CD4-positive, alpha-beta memory T cell (primary cell): ENCODE measurements around the gene EPHA7. TPM values are rescaled to one million over a fixed set of nuclear protein-coding genes. Genes with fewer than 3 reads are reported as not detected.

Experiments
- CTCF ChIA-PET: fragments of 350-600 bp; sonication (Branson Sonifier 250); formaldehyde crosslinking; loops from one replicate; lab custom pipeline; 2021; ENCODE audit warnings: inconsistent platforms; ENCODE audit not compliant: partially characterized antibody; lab: Charles Lee
- POLR2A ChIA-PET: fragments of 350-600 bp; sonication (Branson Sonifier 250); formaldehyde crosslinking; loops from one replicate; lab custom pipeline; 2021; ENCODE audit not compliant: partially characterized antibody; lab: Charles Lee
- DNase-seq, 5 donors: peaks; one replicate each; pipeline versions ENCODE4 v3.0.0 to v3.0.0-alpha.2; 2020 to 2022; ENCODE audit warnings: mixed read lengths in 1 of 5
- H3K27ac ChIP-seq: one replicate; pipeline ENCODE4 v1.7.0; 2013; ENCODE audit warnings: low read depth, low read length
- H3K27me3 ChIP-seq: 2 replicates; pipeline ENCODE4 v1.7.0; 2013; ENCODE audit warnings: mild to moderate bottlenecking, low read length, moderate library complexity; ENCODE audit not compliant: insufficient read depth
- H3K36me3 ChIP-seq: 2 replicates; pipeline ENCODE4 v1.7.0; 2013; ENCODE audit warnings: mild to moderate bottlenecking, low read length, moderate library complexity; ENCODE audit not compliant: insufficient read depth
- H3K4me1 ChIP-seq: 2 replicates; pipeline ENCODE4 v1.7.0; 2013; ENCODE audit warnings: mild to moderate bottlenecking, low read length, moderate library complexity; ENCODE audit not compliant: insufficient read depth
- H3K4me3 ChIP-seq, 2 donors: one replicate each; pipeline ENCODE4 v1.7.0; 2013; ENCODE audit warnings: low read length in 2 of 2, mild to moderate bottlenecking in 1 of 2
- H3K9me3 ChIP-seq, 2 donors: one replicate each; pipeline ENCODE4 v1.7.0; 2013; ENCODE audit warnings: low read length in 2 of 2, control low read depth in 1 of 2; ENCODE audit not compliant: control insufficient read depth in 1 of 2
- H3K27ac Mint-ChIP-seq, 7 donors: one replicate each; pipeline ENCODE4 v1.8.0; 2020 to 2021; ENCODE audit warnings: mixed read lengths in 7 of 7, mild to moderate bottlenecking in 6 of 7, inconsistent platforms in 3 of 7, moderate library complexity in 3 of 7
- H3K27me3 Mint-ChIP-seq, 2 donors: one replicate each; pipeline ENCODE4 v1.8.0; 2020 to 2021; ENCODE audit warnings: mixed read lengths in 2 of 2
- H3K36me3 Mint-ChIP-seq, 2 donors: one replicate each; pipeline ENCODE4 v1.8.0; 2020 to 2021; ENCODE audit warnings: mixed read lengths in 2 of 2, inconsistent platforms in 1 of 2, mild to moderate bottlenecking in 1 of 2
- H3K4me1 Mint-ChIP-seq, 4 donors: one replicate each; pipeline ENCODE4 v1.8.0; 2020 to 2021; ENCODE audit warnings: mixed read lengths in 4 of 4, mild to moderate bottlenecking in 1 of 4
- H3K4me3 Mint-ChIP-seq, 8 donors: one replicate each; pipeline ENCODE4 v1.8.0; 2020 to 2021; ENCODE audit warnings: mixed read lengths in 8 of 8, mild to moderate bottlenecking in 7 of 8, moderate library complexity in 6 of 8, inconsistent platforms in 3 of 8
- H3K9me3 Mint-ChIP-seq, 8 donors: one replicate each; pipeline ENCODE4 v1.8.0; 2020 to 2021; ENCODE audit warnings: mixed read lengths in 8 of 8, mild to moderate bottlenecking in 5 of 8, inconsistent platforms in 3 of 8, moderate library complexity in 1 of 8
- intact Hi-C: fragments of 100-400 bp; cut with micrococcal nuclease; formaldehyde crosslinking; loops from one replicate; pipeline ENCODE4 v1.15.1; 2023
- polyA plus RNA-seq, 2 donors: library from polyadenylated mRNA; unstranded; fragments of 300-500 nt; fragmentation: Illumina TruSeq; gene quantifications; one replicate each; pipeline ENCODE4 v1.2.3, GENCODE V29; 2021
- total RNA-seq, 2 experiments: library from RNA; stranded (reverse); gene quantifications; one replicate each; pipeline ENCODE4 v1.2.3, GENCODE V29; 2021

EPHA7 gene
- total and polyA plus RNA-seq, 4 experiments from 2014 or later, result not detected

- H3K9me3 Mint-ChIP-seq, result peaks cover 0 to 6% (median 2%) of the 10 kb centered on the region in 8 donors
- H3K4me1 Mint-ChIP-seq, result no peaks in the 10 kb centered on the region
- Histone ChIP-seq H3K27me3 (no peaks in the 10 kb centered on the region), H3K9me3 (no peaks in the 10 kb centered on the region), H3K27ac (no peak overlapping the region), H3K4me3 (no peak overlapping the region), H3K36me3 (no peaks in the 10 kb centered on the region), H3K4me1 (no peaks in the 10 kb centered on the region)
- intact Hi-C loops, result no loop called here
- H3K4me3 Mint-ChIP-seq, result no peak overlapping the region
- ChIA-PET CTCF (no interaction called here), POLR2A (no interaction called here)
- no peaks in the 10 kb centered on the region for H3K27me3 Mint-ChIP-seq
- no peak overlapping the region for H3K27ac Mint-ChIP-seq
- no peaks in the 10 kb centered on the region for H3K36me3 Mint-ChIP-seq
- DNase-seq, result no peak
These were observed 114.3 kb downstream of the EPHA7 start for GRCh38 chr6:93305088-93305487.

GRCh38 chr6:93304505-93304904 lies 114.9 kb downstream of the EPHA7 start:
- Histone ChIP-seq H3K4me3 (no peak overlapping the region), H3K27ac (no peak overlapping the region), H3K9me3 (no peaks in the 10 kb centered on the region), H3K36me3 (no peaks in the 10 kb centered on the region), H3K27me3 (no peaks in the 10 kb centered on the region), H3K4me1 (no peaks in the 10 kb centered on the region)
- intact Hi-C loops, result no loop called here
- Mint-ChIP-seq H3K4me1 (no peaks in the 10 kb centered on the region), H3K9me3 (peaks cover 0 to 6% (median 4%) of the 10 kb centered on the region in 8 donors), H3K27ac (no peak overlapping the region), H3K27me3 (no peaks in the 10 kb centered on the region), H3K4me3 (no peak overlapping the region), H3K36me3 (no peaks in the 10 kb centered on the region)
- no peak for DNase-seq
- POLR2A ChIA-PET, result no interaction called here
- CTCF ChIA-PET, result no interaction called here

GRCh38 chr6:93300661-93301060 lies 118.7 kb downstream of the EPHA7 start:
- Histone ChIP-seq H3K4me3 (no peak overlapping the region), H3K36me3 (no peaks in the 10 kb centered on the region), H3K9me3 (no peaks in the 10 kb centered on the region), H3K4me1 (no peaks in the 10 kb centered on the region), H3K27me3 (no peaks in the 10 kb centered on the region), H3K27ac (no peak overlapping the region)
- ChIA-PET POLR2A (no interaction called here), CTCF (no interaction called here)
- intact Hi-C loops, result no loop called here
- H3K36me3 Mint-ChIP-seq, result no peaks in the 10 kb centered on the region
- no peaks in the 10 kb centered on the region for H3K4me1 Mint-ChIP-seq
- no peak overlapping the region for H3K4me3 Mint-ChIP-seq
- peaks cover 3 to 10% (median 6%) of the 10 kb centered on the region in 8 donors for H3K9me3 Mint-ChIP-seq
- no peaks in the 10 kb centered on the region for H3K27me3 Mint-ChIP-seq
- H3K27ac Mint-ChIP-seq, result no peak overlapping the region
- no peak for DNase-seq

GRCh38 chr6:93299622-93300021 lies 119.7 kb downstream of the EPHA7 start:
- no peaks in the 10 kb centered on the region for H3K27me3 ChIP-seq
- H3K27ac Mint-ChIP-seq, result no peak overlapping the region
- ChIA-PET POLR2A (no interaction called here), CTCF (no interaction called here)
- no peaks in the 10 kb centered on the region for H3K4me1 ChIP-seq
- H3K27ac ChIP-seq, result no peak overlapping the region
- no peaks in the 10 kb centered on the region for H3K36me3 ChIP-seq
- no peaks in the 10 kb centered on the region for H3K36me3 Mint-ChIP-seq
- DNase-seq, result no peak
- H3K4me3 ChIP-seq, result no peak overlapping the region
- no peaks in the 10 kb centered on the region for H3K27me3 Mint-ChIP-seq
- peaks cover 3 to 11% (median 5%) of the 10 kb centered on the region in 8 donors for H3K9me3 Mint-ChIP-seq
- no peaks in the 10 kb centered on the region for H3K9me3 ChIP-seq
- H3K4me3 Mint-ChIP-seq, result no peak overlapping the region
- intact Hi-C loops, result no loop called here
- no peaks in the 10 kb centered on the region for H3K4me1 Mint-ChIP-seq

- Mint-ChIP-seq H3K36me3 (no peaks in the 10 kb centered on the region), H3K4me3 (no peak overlapping the region), H3K9me3 (peaks cover 0 to 11% (median 4%) of the 10 kb centered on the region in 8 donors), H3K27me3 (no peaks in the 10 kb centered on the region), H3K4me1 (no peaks in the 10 kb centered on the region), H3K27ac (no peak overlapping the region)
- CTCF ChIA-PET, result no interaction called here
- no peak overlapping the region for H3K27ac ChIP-seq
- no peaks in the 10 kb centered on the region for H3K9me3 ChIP-seq
- intact Hi-C loops, result no loop called here
- no peaks in the 10 kb centered on the region for H3K27me3 ChIP-seq
- POLR2A ChIA-PET, result no interaction called here
- H3K4me1 ChIP-seq, result no peaks in the 10 kb centered on the region
- no peak for DNase-seq
- no peak overlapping the region for H3K4me3 ChIP-seq
- no peaks in the 10 kb centered on the region for H3K36me3 ChIP-seq
These were observed 123.7 kb downstream of the EPHA7 start for GRCh38 chr6:93295631-93296030.

- H3K36me3 Mint-ChIP-seq, result no peaks in the 10 kb centered on the region
- Histone ChIP-seq H3K4me1 (no peaks in the 10 kb centered on the region), H3K27me3 (no peaks in the 10 kb centered on the region), H3K27ac (no peak overlapping the region), H3K36me3 (no peaks in the 10 kb centered on the region), H3K9me3 (no peaks in the 10 kb centered on the region), H3K4me3 (no peak overlapping the region)
- no peak overlapping the region for H3K27ac Mint-ChIP-seq
- intact Hi-C loops, result no loop called here
- H3K9me3 Mint-ChIP-seq, result peaks cover 2 to 10% (median 4%) of the 10 kb centered on the region in 8 donors
- no peak for DNase-seq
- H3K27me3 Mint-ChIP-seq, result no peaks in the 10 kb centered on the region
- POLR2A ChIA-PET, result no interaction called here
- CTCF ChIA-PET, result no interaction called here
- H3K4me3 Mint-ChIP-seq, result no peak overlapping the region
- no peaks in the 10 kb centered on the region for H3K4me1 Mint-ChIP-seq
These were observed 124.5 kb downstream of the EPHA7 start for GRCh38 chr6:93294879-93295278.

- Mint-ChIP-seq H3K9me3 (peaks cover 0 to 5% (median 2%) of the 10 kb centered on the region in 8 donors), H3K27me3 (no peaks in the 10 kb centered on the region), H3K4me3 (no peak overlapping the region), H3K27ac (no peak overlapping the region), H3K4me1 (no peaks in the 10 kb centered on the region), H3K36me3 (no peaks in the 10 kb centered on the region)
- CTCF ChIA-PET, result no interaction called here
- intact Hi-C loops, result no loop called here
- H3K4me1 ChIP-seq, result no peaks in the 10 kb centered on the region
- no peaks in the 10 kb centered on the region for H3K9me3 ChIP-seq
- no peak for DNase-seq
- H3K36me3 ChIP-seq, result no peaks in the 10 kb centered on the region
- no peaks in the 10 kb centered on the region for H3K27me3 ChIP-seq
- H3K27ac ChIP-seq, result no peak overlapping the region
- H3K4me3 ChIP-seq, result no peak overlapping the region
- POLR2A ChIA-PET, result no interaction called here
These were observed 125.5 kb downstream of the EPHA7 start for GRCh38 chr6:93293872-93294271.

GRCh38 chr6:93293460-93293859 lies 125.9 kb downstream of the EPHA7 start:
- H3K9me3 ChIP-seq, result no peaks in the 10 kb centered on the region
- no peak overlapping the region for H3K27ac ChIP-seq
- intact Hi-C loops, result no loop called here
- Mint-ChIP-seq H3K27me3 (no peaks in the 10 kb centered on the region), H3K27ac (no peak overlapping the region), H3K36me3 (no peaks in the 10 kb centered on the region), H3K4me3 (no peak overlapping the region), H3K4me1 (no peaks in the 10 kb centered on the region), H3K9me3 (peaks cover 0 to 5% (median 0%) of the 10 kb centered on the region in 8 donors)
- DNase-seq, result no peak
- POLR2A ChIA-PET, result no interaction called here
- no peaks in the 10 kb centered on the region for H3K4me1 ChIP-seq
- no peak overlapping the region for H3K4me3 ChIP-seq
- no peaks in the 10 kb centered on the region for H3K27me3 ChIP-seq
- no peaks in the 10 kb centered on the region for H3K36me3 ChIP-seq
- CTCF ChIA-PET, result no interaction called here
